ENCODE data around the gene CFAP299. TPM values are rescaled to one million over a fixed set of nuclear protein-coding genes. Genes with fewer than 3 reads are reported as not detected.

CFAP299 gene
- total RNA-seq, 4 donors from 2014 or later: 5.1 TPM; not detected in 3

- Histone ChIP-seq H3K36me3 (no peaks in the 10 kb centered on the region), H3K4me3 (no peak overlapping the region), H3K27ac (no peak overlapping the region), H3K4me1 (no peaks in the 10 kb centered on the region), H3K27me3 (no peaks in the 10 kb centered on the region), H3K9me3 (no peaks in the 10 kb centered on the region)
- ATAC-seq: no peak
- TF ChIP-seq POLR2A (IDR thresholded peaks at IDR 0.05) (no peak), POLR2AphosphoS5 (IDR thresholded peaks at IDR 0.05) (no peak), CTCF (IDR thresholded peaks at IDR 0.05) (no peak), EP300 (IDR thresholded peaks at IDR 0.05) (no peak)
- 73 to 78% methylated on average over 1 of the region's 1 CpG for WGBS, 2 donors (ENCODE audit: low coverage in 1 of 2)
Measured at GRCh38 chr4:80926446-80926845, 590.9 kb downstream of the CFAP299 start.

GRCh38 chr4:80926891-80927290, 591.4 kb downstream of the CFAP299 start:
- no peaks in the 10 kb centered on the region for H3K27me3 ChIP-seq
- TF ChIP-seq POLR2AphosphoS5 (IDR thresholded peaks at IDR 0.05): no peak
- no peak for TF ChIP-seq POLR2A (IDR thresholded peaks at IDR 0.05)
- no peak for TF ChIP-seq EP300 (IDR thresholded peaks at IDR 0.05)
- TF ChIP-seq CTCF (IDR thresholded peaks at IDR 0.05): no peak
- no peaks in the 10 kb centered on the region for H3K4me1 ChIP-seq
- ATAC-seq: no peak
- H3K9me3 ChIP-seq: no peaks in the 10 kb centered on the region
- no peak overlapping the region for H3K27ac ChIP-seq
- H3K4me3 ChIP-seq: no peak overlapping the region
- no peaks in the 10 kb centered on the region for H3K36me3 ChIP-seq
- WGBS, 2 donors (ENCODE audit: low coverage in 1 of 2): 85 to 86% methylated on average over 1 of the region's 1 CpG

GRCh38 chr4:80927420-80927819, 591.9 kb downstream of the CFAP299 start:
- Histone ChIP-seq H3K9me3 (no peaks in the 10 kb centered on the region), H3K4me1 (no peaks in the 10 kb centered on the region), H3K36me3 (no peaks in the 10 kb centered on the region), H3K4me3 (no peak overlapping the region), H3K27ac (no peak overlapping the region), H3K27me3 (no peaks in the 10 kb centered on the region)
- TF ChIP-seq CTCF (IDR thresholded peaks at IDR 0.05) (no peak), POLR2AphosphoS5 (IDR thresholded peaks at IDR 0.05) (no peak), POLR2A (IDR thresholded peaks at IDR 0.05) (no peak), EP300 (IDR thresholded peaks at IDR 0.05) (no peak)
- ATAC-seq: no peak
- WGBS, 2 donors (ENCODE audit: low coverage in 1 of 2): 62 to 79% methylated on average over 2 to 3 of the region's 3 CpGs

- no peak for ATAC-seq
- Histone ChIP-seq H3K36me3 (no peaks in the 10 kb centered on the region), H3K4me3 (no peak overlapping the region), H3K27me3 (no peaks in the 10 kb centered on the region), H3K27ac (no peak overlapping the region), H3K4me1 (no peaks in the 10 kb centered on the region), H3K9me3 (no peaks in the 10 kb centered on the region)
- 0 to 25% methylated on average over 1 of the region's 4 CpGs for WGBS, 2 donors (ENCODE audit: low coverage in 1 of 2)
- TF ChIP-seq CTCF (IDR thresholded peaks at IDR 0.05): no peak
- no peak for TF ChIP-seq EP300 (IDR thresholded peaks at IDR 0.05)
- TF ChIP-seq POLR2AphosphoS5 (IDR thresholded peaks at IDR 0.05): no peak
- TF ChIP-seq POLR2A (IDR thresholded peaks at IDR 0.05): no peak
Measured at GRCh38 chr4:80931631-80932081, 596.1 kb downstream of the CFAP299 start.

GRCh38 chr4:80948141-80948540, 612.6 kb downstream of the CFAP299 start:
- Histone ChIP-seq H3K4me3 (no peak overlapping the region), H3K36me3 (no peaks in the 10 kb centered on the region), H3K4me1 (no peaks in the 10 kb centered on the region), H3K27me3 (no peaks in the 10 kb centered on the region), H3K9me3 (no peaks in the 10 kb centered on the region), H3K27ac (no peak overlapping the region)
- TF ChIP-seq EP300 (IDR thresholded peaks at IDR 0.05): no peak
- no peak for TF ChIP-seq POLR2A (IDR thresholded peaks at IDR 0.05)
- no peak for TF ChIP-seq CTCF (IDR thresholded peaks at IDR 0.05)
- no peak for TF ChIP-seq POLR2AphosphoS5 (IDR thresholded peaks at IDR 0.05)
- WGBS, 2 donors (ENCODE audit: low coverage in 1 of 2): 27 to 30% methylated on average over 1 of the region's 1 CpG
- no peak for ATAC-seq

All from gastroesophageal sphincter (tissue), 4 donors.